ENCODE measurements around the gene KCNC3. TPM values are rescaled to one million over a fixed set of nuclear protein-coding genes. Genes with fewer than 3 reads are reported as not detected.

KCNC3 gene
- total RNA-seq, 1 experiment from 2014 or later = not detected

DNA sequence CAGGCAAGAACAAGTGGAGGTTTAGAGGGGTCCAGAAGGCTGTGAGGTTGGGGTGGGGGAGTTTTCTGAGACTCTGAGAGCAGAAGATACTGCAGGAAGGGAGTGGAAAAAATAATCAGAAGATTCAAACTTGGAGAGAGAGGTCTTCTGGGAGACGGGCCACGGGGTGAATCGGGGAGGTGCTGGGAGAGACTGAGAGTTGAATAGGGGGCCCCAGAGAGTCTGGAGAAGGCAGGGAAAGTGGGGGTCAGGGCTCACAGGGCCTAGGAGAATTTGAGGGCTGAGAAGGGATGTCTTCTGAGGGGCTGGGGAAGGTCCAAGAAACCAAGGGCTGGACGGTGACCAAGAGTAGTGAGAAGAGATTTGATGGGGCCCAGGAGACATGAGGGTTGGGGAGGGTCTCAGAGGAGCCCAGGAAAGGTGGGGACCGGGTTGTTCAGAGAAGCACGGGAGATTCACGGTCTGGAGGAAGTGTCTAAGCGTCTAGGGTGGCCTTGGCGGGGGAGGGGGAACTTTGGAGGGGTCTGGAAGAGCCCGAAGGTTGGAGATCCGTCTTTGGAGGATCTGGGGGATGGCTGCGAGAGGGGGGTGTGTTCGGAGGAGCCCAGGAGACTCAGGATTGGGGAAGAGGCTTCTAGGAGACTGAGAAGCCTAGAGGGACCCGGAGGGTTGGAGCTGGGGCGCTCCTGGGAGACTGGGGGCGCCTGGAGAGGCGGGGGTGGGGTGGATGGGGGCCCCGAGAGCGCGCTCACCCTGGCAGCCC, 1.5 kb downstream of the KCNC3 start:
- no peak for DNase-seq (ENCODE audit: low spot score)

DNA sequence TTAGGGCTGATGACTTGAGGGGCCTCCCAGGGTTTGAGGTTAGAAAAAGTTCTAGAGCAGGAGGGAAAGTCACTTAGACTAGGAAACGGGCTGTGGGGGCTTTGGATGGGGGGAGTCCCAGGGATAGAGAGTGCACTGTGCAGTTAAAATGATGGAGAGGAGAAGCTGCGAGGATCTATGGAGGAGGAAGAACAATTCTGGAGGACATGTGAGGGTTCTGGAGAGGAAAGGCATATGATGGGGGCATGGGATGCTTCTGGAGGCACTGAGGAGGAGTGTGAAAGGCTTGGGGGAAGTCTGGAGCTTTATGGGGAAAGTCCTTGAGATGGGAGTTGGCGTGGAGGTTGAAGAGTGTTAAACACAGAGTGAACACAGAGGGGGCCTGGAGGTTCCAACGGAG, 2.2 kb downstream of the KCNC3 start:
- no peak for DNase-seq (ENCODE audit: low spot score)

DNA sequence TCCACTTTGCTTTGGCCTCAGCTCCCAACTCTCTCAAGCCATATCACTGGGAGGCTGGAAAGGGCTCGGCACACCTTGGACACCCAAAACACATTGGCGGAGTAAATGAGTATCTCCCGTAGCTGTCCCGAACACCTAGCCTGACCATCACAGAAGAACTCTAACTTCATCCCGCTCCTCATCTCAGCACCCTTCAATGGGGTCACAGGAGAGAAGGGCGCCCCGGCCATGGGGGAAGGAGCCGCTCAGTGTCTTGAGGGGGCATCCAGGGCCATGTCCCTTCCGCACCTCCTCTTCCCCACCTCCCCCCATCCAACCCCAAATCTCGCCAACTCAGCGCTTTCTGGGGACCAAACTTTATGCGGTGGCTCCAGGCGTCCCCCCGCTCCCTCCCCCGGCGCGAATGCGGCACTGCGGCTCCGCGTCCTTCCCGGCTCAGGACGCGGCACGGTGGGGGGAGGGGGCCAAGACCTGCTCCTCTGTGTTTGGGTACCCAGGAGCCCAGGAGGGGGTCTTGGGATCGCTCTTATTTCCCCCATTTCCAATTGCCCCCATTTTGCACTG, 3.0 kb downstream of the KCNC3 start:
- DNase-seq (ENCODE audit: low spot score) = no peak

DNA sequence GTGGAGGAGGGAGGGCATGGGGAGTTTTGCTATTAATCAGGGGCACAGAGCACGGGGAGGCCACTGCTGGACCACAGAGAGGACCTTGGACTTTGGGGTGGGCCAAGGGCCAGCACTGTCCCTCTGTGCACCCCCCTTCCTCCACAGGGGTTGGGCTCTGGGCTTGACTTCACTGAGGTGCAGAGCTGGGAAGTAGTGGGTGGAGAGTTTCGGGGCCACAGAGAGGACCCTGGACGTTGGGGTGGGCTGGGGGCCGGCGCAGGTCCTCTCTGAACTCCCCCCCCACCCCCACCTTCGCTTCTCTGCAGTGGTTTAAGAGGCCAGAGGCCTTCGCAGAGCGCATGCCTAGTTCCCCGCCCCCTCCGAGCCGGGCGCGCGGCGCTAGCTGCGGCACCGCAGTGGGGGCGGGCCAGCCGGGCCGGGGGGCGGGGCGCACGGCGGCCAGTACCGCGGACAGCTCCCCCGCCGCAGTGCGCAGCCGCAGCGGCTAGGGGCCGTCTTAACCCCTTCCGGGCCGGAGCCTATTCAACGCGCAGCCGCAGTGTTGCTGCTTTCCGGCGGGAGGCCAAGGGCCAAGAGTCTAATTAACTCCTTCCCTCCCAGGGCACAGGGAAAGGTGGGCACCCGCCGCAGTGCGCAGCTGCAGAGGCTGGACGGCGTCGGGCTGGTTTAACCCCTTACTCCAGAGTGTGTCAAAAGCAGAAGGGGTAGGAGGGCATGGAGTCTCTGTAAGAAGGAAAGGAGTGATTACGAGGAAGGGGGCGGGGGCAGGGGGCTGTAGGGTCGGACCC, 3.7 kb downstream of the KCNC3 start:
- peak; percentile 50 for DNase-seq (ENCODE audit: low spot score)

DNA sequence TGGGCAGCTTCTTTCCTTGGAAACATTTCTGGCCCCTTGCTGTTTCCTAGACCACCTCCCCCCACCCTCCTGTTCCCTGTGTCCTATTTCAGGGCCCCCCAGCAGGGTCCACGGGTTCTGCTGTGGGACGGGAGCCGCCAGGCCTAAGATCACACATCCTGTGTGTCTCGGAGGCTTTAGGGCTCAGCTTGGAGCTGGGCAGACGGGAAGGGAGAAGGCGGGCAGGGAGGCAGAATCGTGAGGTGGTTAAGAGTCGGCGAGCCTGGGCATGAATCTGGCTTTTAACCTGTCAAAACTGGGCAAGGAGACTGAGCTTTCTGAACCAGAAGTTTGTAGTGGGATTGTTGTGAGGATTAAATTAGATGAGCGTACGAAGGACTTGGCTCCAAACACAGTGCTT, 4.8 kb downstream of the KCNC3 start:
- DNase-seq (ENCODE audit: low spot score) = no peak

DNA sequence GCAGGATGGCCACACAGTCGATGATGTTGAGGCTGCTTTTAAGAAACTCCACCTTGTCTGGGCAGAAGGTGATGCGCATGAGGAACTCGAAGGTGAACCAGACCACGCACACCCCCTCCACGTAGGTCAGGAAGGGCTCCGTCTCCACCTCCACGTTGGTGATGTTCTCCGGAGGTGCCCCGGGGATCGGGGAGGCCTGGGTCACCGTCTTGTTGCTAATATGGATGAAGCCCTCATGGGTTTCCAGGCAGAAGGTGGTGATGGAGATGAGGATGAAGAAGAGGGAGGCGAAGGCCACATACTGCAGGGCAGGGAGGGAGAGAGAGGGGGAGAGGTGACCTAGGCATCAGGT, 5.4 kb downstream of the KCNC3 start:
- DNase-seq (ENCODE audit: low spot score) = no peak

DNA sequence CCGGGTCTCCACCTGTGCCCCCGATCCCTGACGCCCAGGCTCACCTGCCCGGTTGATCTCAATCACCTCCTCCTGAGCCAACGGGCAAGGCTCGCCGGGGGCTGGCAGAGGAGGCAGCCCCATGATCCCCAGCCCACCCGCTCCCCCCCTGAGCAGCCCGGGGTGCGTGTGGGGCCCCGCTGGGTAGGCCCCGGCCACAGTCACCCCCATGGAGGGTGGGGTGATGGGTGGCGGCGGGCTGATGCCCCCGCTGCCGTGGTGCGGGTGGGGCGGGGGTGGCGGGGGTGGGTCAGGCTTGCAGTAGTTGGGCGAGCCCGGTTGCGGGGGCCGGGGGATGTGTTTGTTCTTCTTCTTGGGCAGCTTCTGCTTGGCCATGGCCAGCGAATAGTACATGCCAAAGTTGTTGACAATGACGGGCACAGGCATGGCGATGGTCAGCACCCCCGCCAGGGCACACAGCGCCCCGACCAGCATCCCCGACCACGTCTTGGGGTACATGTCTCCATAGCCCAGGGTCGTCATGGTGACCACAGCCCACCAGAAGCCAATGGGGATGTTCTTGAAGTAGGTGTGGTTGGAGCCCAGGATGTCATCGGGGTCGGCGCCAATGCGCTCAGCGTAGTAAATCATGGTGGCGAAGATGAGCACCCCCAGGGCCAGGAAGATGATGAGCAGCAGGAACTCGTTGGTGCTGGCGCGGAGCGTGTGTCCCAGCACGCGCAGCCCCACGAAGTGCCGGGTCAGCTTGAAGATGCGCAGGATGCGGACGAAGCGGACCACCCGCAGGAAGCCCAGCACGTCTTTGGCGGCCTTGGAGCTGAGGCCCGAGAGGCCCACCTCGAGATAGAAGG, 6.0 kb downstream of the KCNC3 start:
- no peak for DNase-seq (ENCODE audit: low spot score)

DNA sequence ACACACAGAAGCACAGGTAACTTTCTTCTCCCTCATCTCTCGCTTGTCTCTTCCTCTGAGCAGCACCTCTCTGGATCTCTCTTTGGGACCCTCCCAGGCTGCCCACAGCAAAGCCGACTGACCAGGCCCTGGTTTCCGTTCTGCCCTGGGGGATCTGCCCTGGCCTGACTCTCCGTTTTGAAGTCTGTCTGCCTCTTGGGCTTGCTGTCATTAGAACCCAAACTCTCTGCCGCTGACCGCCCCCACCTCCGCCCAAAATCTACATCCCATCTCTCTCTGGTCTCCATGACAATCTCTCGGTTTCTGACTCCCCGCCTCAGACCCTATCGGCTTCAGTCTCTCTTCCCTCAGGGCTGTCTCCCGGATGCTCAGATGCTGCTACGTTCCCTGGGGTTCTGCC, 6.9 kb downstream of the KCNC3 start:
- no peak for DNase-seq (ENCODE audit: low spot score)

DNA sequence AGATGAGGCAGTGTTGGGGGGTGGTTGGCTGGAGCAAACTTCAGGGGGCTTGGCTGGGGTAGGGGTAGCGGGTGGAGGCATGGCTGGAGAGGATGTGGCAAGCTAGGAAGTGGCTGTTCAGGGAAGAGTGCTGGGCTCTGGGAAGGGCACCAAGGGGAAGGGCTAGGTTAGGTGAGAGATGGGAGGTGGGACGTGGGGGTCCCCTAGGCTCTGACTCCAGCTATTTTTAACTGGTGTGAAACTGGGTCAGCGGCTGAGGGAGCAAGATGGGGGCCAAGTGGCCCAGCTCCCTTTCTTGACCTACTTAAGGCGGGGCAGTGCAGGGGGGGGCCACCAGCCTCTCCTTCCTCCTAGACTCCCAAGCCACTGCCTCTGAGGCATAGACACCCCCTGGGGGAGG, 7.3 kb downstream of the KCNC3 start:
- DNase-seq (ENCODE audit: low spot score) = no peak

DNA sequence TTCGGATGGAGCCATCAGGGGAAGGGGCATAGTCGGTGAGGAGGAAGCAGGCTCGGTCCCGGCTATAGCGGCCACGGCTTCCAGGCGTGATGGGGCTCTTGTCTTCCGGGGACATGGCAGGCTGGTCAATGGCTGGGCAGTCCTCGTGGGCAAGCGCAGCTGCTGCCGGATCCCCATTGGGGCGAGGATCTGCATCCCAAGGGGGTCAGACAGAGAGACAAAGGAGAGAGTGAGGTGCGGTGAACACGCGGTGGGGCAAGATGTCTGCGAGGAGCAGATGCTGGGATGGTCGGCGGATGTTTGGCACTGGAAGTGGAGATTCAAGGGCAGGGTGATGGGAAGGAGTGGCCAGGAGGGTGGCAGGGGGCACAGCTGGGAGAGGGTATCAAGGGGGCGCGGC, 8.6 kb downstream of the KCNC3 start:
- no peak for DNase-seq (ENCODE audit: low spot score)

DNA sequence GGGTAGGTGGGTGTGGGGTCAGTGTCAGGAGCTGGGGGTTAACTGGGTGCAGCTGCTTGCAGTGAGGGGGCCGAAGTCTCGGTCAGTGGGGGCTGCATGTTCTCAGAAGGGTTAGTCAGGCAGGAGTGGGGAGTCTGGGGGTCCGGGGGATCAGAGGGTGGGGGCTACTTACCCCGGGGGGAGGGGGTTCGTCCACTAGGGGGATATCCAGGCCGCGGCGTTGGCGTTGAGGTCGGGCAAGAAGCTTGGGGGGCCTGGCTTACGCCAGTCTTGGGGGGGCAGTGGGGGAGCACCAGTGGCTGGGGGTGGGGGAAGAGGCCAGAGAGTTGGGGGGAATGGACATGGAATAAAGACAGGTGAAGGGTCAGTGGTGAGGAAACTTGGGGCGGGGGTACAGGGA, 9.1 kb downstream of the KCNC3 start:
- no peak for DNase-seq (ENCODE audit: low spot score)

DNA sequence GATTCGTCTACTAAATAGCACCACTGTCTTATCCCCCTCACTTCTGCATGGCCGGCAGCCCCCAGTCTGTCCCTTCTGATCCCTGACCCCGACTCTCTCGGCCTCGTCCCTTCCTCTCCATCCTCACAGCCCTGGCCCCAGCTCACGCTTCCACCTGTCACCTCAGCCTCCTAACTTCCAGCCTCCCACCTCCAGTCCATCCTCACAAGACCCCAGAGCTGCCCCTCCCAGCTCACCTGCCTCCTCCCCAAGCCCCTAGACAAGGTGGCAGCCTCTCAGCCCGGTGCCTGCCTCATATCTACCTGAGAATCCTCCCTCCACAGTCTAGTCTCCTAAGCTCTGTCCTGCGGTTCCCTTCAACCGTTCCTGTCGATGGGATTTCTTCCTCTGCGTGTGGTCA, 10.0 kb downstream of the KCNC3 start:
- no peak for DNase-seq (ENCODE audit: low spot score)

DNA sequence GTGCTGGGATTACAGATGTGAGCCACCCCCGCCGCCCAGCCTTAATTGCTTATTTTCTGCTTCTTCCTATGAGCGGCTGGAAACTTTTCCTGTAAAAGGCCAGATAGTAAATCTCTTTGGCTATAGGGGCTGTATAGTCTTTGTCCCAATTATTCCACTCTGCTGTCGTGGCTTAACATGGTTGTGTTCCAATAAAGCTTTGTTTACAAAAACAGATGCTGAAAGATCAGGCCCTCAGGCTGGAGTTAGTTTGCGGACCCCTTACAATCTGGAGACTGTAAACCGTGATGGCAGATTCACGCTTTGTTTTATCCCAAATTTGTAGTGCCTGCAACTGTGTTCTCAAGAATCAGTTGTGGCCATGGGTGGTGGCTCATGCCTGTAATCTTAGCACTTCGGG, 10.7 kb downstream of the KCNC3 start:
- DNase-seq (ENCODE audit: low spot score) = no peak

DNA sequence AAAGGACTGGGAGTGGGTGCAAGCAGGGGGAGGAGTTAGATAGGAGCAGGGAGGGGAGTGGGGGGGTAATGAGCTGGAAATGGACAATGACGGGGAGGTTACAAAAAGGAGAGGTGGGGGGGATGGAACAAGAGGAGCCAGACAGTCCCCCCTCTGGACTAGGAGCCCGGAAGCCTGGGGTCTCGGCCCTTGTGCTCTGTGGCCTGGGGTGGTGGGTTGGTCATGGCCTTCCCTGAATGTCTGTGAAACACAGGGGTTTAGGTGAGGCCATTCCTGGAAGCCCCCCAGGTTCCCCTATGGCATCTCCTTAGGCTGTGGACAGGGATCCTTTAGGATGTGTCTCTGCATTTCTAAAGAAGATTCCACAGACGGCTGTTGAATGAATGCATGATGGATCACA, 12.1 kb downstream of the KCNC3 start:
- no peak for DNase-seq (ENCODE audit: low spot score)

DNA sequence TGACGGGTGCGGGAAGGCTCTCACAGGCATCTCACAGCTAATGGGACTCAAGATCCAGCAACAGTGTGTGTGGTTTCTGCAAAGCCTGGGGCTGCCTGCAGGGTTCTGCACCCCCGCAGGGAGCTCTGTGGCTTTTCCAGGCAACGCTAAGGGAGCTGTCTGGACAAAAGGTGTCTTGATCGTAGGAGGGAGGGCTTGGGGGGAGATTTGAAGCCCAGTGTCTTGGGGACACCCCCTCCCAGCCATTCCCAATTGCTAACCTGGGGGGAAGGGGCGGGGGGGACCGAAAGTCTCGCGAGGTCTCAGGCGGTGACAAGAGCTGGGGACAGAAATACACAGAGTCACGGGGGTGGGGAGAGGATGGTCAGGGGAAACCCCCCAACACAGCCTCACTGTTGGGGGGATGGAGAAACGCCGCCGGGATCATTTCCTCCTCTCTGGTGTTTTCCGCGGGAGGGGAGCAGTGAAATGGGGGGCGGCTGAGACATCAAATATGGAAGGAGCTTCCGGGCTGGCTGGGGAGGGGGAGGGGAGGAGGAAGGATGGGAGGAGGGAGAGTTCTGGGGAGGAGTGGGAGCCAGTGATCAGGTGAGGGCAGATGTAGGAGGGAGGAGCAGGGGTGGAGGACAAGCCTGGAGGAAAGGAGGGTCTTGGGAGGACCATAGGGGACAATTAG, 13.3 kb downstream of the KCNC3 start:
- peak; percentile 72 for DNase-seq (ENCODE audit: low spot score)

DNA sequence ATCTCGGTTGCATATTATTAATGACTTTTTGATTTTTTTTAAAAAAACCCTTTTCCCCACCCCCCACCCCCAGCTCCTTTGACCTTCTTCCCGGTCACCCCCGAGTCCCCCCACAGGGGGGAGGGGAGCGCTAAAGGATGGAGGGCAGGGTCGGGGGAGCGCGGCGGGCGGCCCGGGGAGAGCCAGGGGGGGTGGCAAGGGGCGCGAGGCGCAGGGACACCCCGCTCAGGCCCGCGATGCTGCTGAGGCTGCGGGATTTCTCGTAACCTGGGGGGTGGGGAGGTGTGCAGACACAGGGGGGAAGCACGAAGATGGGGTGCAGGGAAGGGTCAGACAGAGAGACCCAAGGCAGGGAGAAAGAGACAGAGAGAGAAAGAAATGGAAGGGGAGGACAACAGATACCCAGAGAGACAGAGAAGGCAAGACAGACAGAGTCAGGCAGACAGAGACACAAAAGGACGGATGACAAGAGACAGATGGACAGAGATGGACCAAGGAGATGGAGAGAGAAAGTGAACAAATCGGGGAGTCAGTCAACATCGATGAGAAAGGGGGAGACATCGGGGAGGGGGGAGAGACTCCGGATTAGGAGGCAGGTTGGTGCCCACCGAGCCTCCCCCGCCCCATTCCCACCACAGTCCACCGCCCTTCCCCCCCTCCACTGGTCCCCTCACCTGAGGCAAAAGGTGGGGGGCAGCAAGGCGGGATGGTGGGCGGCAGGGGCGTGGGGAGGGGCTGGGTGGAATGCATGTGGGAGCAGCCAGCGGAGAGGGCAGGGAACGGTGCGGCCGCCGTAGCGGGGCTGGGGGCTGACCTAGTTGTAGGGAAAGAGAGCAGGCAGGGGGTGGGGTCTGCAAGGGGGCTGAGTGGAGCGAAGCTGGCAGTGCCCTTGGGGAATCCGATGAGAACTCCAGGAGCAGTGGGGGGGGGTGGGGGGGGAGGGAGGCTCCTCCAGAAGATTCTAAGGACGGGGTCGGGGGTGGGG, 14.2 kb downstream of the KCNC3 start:
- no peak for DNase-seq (ENCODE audit: low spot score)

DNA sequence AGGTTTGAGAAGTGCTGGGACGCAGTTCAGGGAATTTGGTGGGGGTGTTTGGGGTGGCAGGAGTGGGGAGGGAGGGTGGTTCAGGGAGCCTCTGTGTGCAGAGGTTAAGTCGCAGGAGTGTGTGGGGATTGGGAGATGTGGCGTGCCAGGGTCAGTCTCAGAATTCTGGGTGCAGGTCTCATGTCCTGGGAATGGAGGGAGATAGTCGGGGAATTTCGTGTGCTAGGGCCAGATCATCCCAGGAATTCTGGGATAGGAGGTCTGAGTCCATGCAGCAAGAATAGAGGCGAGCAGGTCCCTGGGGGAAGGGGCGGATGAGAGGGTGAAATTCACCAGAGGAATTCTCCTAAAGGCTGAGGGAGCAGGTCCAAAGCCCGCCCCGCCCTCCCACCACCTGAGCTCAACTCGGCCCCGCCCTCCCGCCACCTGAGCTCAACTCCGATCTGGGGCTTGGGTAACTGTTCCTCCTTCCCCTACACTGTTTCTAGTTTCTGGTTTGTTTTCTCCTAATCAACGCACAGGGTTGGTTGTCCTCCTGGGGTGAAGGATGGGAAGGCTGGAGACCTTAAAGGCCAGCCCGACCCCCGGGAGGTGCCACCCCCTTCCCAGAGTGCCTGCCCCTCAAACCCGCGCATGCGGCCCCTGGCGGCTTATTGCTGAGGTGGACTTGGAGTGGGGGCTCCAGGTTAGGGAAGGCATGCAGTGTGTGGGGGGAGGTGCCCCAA, 15.2 kb downstream of the KCNC3 start:
- DNase-seq (ENCODE audit: low spot score) = no peak

DNA sequence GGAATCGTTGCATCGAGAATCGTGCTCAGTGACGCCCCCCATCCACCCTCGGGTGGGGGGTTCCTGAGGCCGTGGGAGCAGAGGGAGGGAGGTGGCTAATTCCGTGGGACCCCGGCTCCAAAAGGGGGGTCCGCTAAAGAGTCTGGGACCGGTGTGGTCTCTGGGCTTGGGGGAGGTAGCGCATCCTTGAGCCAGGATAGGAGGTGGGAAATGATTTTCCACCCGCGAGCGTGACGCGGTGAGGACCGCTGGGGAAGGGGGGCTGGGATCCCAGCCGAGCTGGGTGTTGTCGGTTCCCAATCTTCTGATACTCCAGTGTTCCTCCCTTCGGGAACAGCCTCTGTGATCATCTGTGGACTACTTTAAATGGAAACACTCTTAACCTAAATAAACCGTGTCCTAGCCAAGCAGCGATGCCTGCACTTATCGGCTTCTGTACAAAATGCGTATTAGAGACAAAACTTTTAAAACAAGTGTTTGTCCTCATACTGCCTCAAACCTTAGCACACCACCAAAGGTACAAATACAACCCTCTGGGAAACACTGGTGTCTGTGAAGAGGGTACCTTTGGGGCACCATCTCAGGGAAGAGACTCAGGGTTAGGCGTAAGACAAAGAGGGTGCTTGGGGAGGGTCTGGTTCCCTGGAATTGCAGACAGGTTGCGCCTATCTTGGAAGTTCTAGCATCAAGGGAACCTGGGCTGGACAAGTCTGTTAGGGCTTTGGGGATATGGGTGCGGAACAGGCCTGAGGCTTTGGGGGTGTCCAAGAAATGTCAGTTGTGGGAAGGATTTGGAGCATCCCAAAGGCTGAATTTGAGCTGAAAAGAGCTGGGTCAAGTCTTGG, 16.0 kb downstream of the KCNC3 start:
- no peak for DNase-seq (ENCODE audit: low spot score)

Data from A172 (cell line).